Stimulated activated CD8-positive, alpha-beta memory T cell treated with anti-CD3 and anti-CD28 coated beads, Interleukin-2, amount 100 ng/mL, for 48 hours (primary cell): ENCODE measurements around the gene KRT13.

Source experiments
- DNase-seq, 2 donors: peaks; one replicate each; pipeline ENCODE4 v3.0.0-alpha.2; 2020; ENCODE audit warnings: low read depth in 2 of 2

Gene KRT13

GRCh38 chr17:41519501-41520224, 14.3 kb upstream of the KRT13 start:
- DNase-seq = no peak

GRCh38 chr17:41518789-41519449, 13.5 kb upstream of the KRT13 start, which contains the start of gene KRT15:
KRT15 (minus strand) TSS chr17:41518890; CDS start chr17:41518827, 63 bp downstream.
- DNase-seq = no peak

DNA sequence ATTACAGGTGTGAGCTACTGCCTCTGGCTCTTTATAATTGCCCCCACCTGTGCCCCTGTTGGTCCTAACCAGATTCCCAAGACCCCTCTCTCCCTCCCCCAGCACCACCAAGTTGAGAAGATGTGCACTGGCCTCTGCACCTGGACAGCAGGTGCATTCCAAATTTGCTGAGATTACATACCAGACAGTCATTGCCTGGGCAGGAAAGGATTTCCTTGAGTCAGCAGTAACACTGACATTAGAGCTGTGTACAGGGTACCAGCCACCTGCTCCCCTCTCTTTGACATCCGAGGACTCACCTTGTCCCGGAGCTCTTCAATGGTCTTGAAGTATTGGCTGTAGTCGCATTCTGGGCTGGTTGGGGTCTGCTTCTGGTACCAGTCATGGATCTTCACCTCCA, 12.6 kb upstream of the KRT13 start:
- no peak for DNase-seq

- DNase-seq = no peak
Measured at GRCh38 chr17:41516830-41517283, 11.4 kb upstream of the KRT13 start.

GRCh38 chr17:41516147-41516829, 10.9 kb upstream of the KRT13 start:
- DNase-seq = no peak

DNA sequence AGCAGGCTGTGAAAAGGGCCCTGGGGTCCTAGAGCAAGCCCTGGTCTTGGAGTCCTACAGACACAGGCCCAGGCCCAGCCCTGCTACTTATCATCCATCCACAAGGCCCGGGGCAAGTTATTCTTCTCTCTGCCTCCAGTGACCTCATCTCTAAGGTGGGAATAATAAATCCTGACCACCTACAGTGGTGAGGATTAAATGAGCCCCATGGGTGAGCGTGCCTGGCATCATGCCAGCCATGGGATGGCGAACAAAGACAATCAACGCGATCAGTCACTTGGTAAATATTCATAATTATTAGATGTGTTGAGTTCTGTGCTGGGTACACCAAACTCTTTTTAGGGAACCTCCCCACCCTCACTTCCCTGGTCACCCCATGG, 7.7 kb upstream of the KRT13 start:
- DNase-seq = no peak

- no peak for DNase-seq
Measured at GRCh38 chr17:41512546-41513167, 7.2 kb upstream of the KRT13 start.

DNA sequence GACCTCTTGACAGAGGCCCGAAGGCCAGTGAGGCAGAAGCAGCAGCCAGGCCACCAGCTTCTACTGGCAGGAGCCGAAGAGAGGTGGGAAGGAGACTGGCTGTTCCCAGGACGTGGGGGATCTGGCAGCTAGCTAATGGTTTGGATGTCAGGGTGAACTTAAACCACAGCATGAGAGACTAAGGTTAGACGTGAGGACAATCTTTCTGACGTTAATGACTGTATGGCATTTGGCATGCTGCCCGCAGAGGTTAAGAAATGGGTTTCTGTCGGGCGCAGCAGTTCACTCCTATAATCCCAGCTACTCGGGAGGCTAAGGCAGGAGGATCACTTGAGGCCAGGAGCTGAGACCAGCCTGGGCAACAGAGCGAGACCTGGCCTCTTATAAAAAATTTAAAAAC, 6.3 kb upstream of the KRT13 start:
- DNase-seq = no peak

GRCh38 chr17:41511116-41511515, 5.7 kb upstream of the KRT13 start:
- no peak for DNase-seq

GRCh38 chr17:41510251-41511065, 5.0 kb upstream of the KRT13 start:
- no peak for DNase-seq

DNA sequence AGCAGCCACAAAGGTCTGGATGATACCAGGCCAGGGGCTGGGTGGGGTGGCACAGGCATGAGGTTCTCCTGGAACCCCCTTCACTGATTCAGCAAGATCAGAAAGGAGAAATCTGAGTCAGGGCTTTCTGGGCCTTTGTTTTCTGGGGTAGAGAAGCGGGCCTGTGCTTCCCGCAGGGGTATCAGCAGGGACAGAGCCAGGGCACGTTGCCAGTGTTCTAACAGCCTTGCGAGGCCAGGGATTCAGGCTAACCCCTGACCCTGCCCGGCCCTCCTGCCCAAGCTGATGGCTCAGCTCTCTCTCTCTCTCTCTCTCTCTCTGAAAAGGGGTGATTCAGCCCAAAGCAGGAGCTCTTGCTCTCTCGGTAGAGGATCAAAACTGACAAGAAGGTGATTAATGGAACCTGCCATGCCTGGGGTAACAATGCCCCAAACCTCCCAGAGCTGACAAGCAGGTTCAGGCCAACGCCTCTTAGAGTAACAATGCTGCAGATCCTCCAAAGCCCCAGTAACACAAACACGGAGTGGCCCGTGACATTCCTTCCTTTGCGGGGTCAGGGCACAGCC, 2.0 kb upstream of the KRT13 start:
- DNase-seq = no peak

DNA sequence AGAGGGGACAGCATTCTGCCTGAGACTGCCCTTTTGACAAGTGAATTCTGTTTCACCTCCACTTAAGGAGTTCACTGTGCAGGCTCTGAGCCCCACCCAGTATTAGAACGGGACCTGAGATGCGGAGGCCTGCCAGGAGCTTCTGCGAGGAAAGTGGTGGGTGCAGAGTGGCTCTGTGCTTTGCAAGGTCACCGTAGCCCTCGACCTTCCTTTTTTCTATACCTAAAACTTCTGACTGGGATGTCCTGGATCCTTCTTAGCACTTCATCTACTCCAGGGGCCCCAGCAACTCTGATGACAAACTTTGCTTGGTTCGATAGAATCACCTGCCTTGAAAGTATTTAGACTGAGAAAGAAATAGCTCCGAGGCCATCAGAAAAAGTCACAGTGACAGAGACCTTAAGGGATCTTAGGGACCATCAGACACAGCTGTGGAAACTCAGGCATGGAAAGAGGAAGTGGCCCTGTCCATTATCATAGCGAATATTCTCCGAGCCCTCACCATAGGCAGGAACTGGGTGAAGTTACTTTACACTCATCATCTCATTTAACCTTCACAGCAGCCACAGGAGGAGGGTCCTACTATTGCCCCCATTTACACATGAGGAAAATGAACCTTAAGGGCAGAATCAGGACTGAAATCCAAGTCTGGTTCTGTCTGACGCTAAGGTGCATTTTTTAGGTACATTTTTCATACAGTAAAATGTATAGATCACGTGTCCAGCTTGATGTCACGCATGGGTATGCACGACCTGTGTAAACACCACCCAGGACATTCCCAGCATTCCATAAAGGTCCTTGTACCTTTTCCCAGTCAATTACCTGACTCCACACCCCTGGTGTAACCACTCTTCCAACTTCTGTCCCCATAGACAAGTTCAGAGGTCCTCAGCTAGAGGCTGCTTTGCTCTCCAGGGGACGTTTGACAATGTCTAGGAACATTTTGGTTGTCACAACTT, 676 bp upstream of the KRT13 start:
- no peak for DNase-seq

DNA sequence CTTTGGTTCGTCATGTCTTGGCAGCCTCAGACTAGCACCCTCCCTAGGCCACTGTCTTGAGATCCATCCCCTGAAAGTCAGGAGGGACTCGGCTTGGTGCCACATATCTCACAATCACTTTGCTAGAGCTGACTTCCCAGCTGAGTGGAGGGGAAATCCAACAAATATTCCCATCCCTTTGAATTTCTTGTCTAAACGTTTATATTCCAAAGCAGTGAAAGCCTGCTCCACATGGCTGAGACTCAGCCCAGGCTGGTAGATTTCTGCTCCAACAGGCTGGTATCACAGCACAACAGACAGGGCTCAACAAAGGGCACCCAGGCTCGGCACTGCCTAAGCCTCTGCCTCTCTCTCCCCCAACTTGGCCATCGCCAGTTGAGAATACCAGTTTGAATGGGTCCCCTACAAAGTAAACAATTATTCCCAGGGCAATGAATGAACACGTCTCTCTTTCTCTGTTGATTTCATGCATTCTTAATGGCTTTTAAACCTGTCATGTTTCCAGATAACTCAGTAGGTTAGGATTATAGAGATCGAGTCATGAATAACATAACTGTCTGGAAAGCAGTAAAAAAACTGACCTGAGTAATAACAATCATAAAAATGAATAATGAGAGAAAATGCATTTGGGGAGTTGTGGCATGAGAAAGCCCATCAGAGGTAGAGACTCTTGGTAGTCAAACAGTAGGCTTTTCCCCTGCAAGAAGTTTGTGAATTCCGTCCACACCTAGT, 1.0 kb downstream of the KRT13 start:
- DNase-seq = no peak

GRCh38 chr17:41503202-41503601, 2.2 kb downstream of the KRT13 start:
- no peak for DNase-seq

DNA sequence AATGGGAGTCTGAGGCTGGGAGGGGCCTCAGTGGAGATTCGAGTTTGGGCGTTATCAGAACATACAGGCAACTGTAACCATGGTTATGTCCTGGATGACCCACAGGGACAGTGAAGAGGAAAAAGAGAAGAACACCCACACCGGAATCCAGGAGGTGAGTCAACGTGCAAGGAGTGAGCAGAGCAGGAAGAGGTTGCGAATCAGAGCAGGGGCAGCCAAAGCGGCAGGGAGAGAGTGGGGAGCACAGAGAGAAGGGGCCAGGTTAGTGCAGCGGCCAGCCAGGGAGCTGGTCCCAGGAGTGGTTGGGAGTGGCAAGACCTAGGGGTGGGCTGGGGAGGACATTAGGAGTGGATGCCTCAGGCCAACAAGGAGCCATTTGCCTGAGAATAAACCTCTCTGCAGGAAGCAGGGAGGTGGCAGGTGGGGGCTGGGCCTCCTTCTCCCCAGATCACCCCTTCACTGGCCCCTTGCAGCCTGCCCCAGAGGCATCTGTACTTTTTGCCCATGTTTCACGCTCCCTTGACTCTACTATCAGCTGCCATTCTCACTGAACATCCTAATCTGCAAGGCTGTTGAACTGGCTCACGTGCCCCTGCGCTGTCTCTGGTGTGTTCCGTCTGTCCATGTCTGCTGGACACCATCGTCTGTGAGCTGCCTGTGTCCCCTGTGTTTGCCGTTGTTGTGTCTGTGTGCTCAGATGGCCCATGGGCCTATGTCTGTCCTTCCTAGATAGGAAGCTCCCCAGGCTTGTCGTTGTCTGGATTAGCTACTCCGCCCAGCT, 5.1 kb downstream of the KRT13 start:
- DNase-seq = no peak

DNA sequence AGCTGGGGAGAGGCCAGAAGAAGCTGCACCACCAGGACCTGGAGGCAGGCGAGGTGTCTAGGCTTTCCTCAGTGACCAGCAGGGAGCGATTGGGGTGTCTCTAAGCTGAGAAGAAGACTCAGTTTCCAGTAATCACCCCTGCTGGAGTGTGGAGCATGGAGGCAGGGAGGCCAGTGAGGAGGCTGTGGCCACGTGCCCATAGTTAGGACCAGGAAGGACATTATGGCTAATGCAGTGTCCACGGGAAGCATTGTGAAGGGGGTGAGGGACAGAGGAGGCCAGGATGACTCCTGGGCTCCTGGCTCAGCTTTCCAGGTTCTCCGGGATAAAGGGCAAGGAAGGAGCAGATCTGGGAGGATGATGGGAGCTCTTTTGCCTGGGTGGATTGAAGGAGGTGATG, 5.7 kb downstream of the KRT13 start:
- no peak for DNase-seq

DNA sequence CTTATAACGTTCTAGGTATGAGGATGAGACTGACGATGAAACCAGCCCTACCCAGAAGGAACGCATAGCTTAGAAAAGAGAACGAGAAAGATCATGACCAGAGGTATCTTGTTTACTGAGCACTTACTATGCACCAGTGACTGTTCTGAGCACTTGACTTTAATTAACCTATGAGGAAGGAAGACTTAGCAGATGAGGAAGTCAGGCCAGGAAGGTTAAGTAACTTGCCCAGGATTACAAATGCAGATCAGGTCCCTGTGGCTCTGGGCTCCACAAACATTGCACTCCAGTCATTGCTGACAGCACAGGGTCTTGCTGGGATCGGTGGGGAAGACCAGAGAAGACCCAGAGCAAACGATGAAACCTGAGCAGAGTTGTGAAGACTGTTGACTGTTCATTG, 7.1 kb downstream of the KRT13 start:
- no peak for DNase-seq

- DNase-seq = peak; percentile 61 to 63
Measured at GRCh38 chr17:41496803-41497484, 8.5 kb downstream of the KRT13 start.
